Epithelial cell of proximal tubule (primary cell): ENCODE results near the gene B4GALT2. TPM values are rescaled to one million over a fixed set of nuclear protein-coding genes. Genes with fewer than 3 reads are reported as not detected.
A peak's percentile ranks its signal among the peaks of the same experiment; 100 is the strongest.

Experiments
- DNase-seq: peaks from one replicate; pipeline ENCODE4 v3.0.0-alpha.2; 2011; ENCODE audit warnings: low read depth
- H3K4me3 ChIP-seq: 2 replicates; pipeline ENCODE4 v1.5.1; 2011; ENCODE audit warnings: low read depth, mild to moderate bottlenecking, low read length
- total RNA-seq: library from RNA; depleted of rRNA; stranded (reverse); fragments of >200 nt; gene quantifications from 2 replicates; pipeline ENCODE4 v1.2.3, GENCODE V29; 2015
- TF ChIP-seq, protein P1 (sequence below): conservative IDR thresholded peaks from 2 replicates; pipeline ENCODE4 v1.5.1; 2012; ENCODE audit warnings: low read depth, mild to moderate bottlenecking, low read length

B4GALT2 gene
- total RNA-seq = 69.5 and 105 TPM in 2 replicates

GRCh38 chr1:43978551-43979260, at the start of gene B4GALT2:
TSS of gene B4GALT2 (plus strand) at chr1:43979210. CDS start at chr1:43981161, 1,951 bp downstream.
- H3K4me3 ChIP-seq = peak within 1 kb of the TSS; percentile 64

DNA sequence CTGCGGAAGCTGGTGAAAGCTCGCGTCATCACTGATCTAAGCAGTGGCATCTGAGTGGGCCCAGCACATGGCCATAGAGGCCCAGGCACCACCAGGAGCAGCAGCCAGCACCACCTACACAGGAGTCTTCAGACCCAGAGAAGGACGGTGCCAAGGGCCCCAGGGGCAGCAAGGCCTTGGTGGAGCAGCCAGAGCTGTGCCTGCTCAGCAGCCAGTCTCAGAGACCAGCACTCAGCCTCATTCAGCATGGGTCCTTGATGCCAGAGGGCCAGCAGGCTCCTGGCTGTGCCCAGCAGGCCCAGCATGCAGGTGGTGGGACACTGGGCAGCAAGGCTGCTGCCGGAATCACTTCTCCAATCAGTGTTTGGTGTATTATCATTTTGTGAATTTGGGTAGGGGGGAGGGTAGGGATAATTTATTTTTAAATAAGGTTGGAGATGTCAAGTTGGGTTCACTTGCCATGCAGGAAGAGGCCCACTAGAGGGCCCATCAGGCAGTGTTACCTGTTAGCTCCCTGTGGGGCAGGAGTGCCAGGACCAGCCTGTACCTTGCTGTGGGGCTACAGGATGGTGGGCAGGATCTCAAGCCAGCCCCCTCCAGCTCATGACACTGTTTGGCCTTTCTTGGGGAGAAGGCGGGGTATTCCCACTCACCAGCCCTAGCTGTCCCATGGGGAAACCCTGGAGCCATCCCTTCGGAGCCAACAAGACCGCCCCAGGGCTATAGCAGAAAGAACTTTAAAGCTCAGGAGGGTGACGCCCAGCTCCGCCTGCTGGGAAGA, 48.7 kb upstream of the B4GALT2 start:
- TF ChIP-seq, protein P1, sequence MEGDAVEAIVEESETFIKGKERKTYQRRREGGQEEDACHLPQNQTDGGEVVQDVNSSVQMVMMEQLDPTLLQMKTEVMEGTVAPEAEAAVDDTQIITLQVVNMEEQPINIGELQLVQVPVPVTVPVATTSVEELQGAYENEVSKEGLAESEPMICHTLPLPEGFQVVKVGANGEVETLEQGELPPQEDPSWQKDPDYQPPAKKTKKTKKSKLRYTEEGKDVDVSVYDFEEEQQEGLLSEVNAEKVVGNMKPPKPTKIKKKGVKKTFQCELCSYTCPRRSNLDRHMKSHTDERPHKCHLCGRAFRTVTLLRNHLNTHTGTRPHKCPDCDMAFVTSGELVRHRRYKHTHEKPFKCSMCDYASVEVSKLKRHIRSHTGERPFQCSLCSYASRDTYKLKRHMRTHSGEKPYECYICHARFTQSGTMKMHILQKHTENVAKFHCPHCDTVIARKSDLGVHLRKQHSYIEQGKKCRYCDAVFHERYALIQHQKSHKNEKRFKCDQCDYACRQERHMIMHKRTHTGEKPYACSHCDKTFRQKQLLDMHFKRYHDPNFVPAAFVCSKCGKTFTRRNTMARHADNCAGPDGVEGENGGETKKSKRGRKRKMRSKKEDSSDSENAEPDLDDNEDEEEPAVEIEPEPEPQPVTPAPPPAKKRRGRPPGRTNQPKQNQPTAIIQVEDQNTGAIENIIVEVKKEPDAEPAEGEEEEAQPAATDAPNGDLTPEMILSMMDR = peak; percentile 63
- no peak overlapping the region for H3K4me3 ChIP-seq
- no peak for DNase-seq

More at GRCh38 chr1:43978551-43979260, at the start of gene B4GALT2:
- TF ChIP-seq, protein P1 = no peak
- no peak for DNase-seq

GRCh38 chr1:43930949-43931275, 48.1 kb upstream of the B4GALT2 start:
- TF ChIP-seq, protein P1 = no peak
- no peak for DNase-seq
- no peak overlapping the region for H3K4me3 ChIP-seq

- DNase-seq = no peak
- H3K4me3 ChIP-seq = no peak overlapping the region
- TF ChIP-seq, protein P1 = no peak
Measured at GRCh38 chr1:43931711-43932660, 47.0 kb upstream of the B4GALT2 start.

DNA sequence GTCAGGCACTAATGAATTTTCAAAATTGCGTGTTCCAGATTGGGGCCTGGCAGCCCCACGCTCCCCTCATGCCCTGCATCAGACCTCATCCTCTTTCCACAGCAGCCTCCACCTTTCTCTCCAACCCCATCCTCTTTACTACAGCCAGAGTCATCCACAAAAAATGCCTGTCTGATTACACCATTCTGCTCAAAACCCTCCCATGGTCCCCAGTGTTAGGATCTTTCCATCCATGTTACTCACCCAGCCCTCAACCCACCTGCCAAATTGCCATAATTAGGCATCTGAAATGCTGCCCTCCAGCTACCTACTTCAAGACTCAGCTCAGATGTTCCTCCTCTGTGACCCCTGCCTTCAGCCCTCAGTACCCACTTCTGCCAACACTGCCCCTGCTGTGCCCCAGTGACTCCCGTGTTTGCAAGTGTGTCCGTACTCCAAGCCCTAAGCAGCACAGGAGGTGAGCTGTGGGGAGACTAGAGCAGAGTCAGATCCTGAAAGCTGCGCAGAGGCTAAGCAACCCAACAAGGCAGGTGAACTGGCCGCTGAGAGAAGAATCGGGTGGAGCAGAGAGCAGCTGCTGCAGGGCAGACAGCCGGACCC, 46.1 kb upstream of the B4GALT2 start:
- no peak for DNase-seq
- TF ChIP-seq, protein P1 = no peak
- H3K4me3 ChIP-seq = peak overlapping the region; percentile 49

GRCh38 chr1:43933386-43934100, 45.5 kb upstream of the B4GALT2 start, which contains the start of gene ARTN:
TSS of gene ARTN (plus strand) at chr1:43933801. CDS start at chr1:43935657, 1,856 bp downstream.
- TF ChIP-seq, protein P1 = no peak
- peak within 1 kb of the TSS; percentile 49 for H3K4me3 ChIP-seq
- no peak for DNase-seq
